GM18951 (cell line): ENCODE results near the gene DEPP1.

ENCODE experiments used
- POLR2A ChIP-seq: IDR thresholded peaks from 4 replicates; pipeline ENCODE4 v1.6.1; 2011; ENCODE audit warnings: mild to moderate bottlenecking; ENCODE audit not compliant: insufficient read length, insufficient read depth; ENCODE audit errors: extremely low read depth
- in situ Hi-C: fragments of 300-500 bp; cut with MboI; formaldehyde crosslinking; loops from one replicate; pipeline ENCODE4 v1.12.0; 2022; ENCODE audit warnings: low sequenced_read_pairs, mixed read lengths, inconsistent platforms; ENCODE audit not compliant: unreplicated experiment

The DEPP1 gene

GRCh38 chr10:44998146-44998631 lies 19.6 kb upstream of the DEPP1 start:
- in situ Hi-C loops: no loop called here
- no peak for TF ChIP-seq POLR2A

- in situ Hi-C loops: no loop called here
- no peak for TF ChIP-seq POLR2A
Measured at GRCh38 chr10:44997105-44997748, 18.6 kb upstream of the DEPP1 start.

GRCh38 chr10:44995914-44996669 lies 17.5 kb upstream of the DEPP1 start:
- in situ Hi-C loops: no loop called here
- TF ChIP-seq POLR2A: no peak

GRCh38 chr10:44995581-44995913 lies 16.9 kb upstream of the DEPP1 start:
- no peak for TF ChIP-seq POLR2A
- in situ Hi-C loops: no loop called here

- in situ Hi-C loops: no loop called here
Measured at GRCh38 chr10:44994752-44995530, 16.3 kb upstream of the DEPP1 start.

GRCh38 chr10:44993922-44994751 lies 15.5 kb upstream of the DEPP1 start:
- in situ Hi-C loops: no loop called here
- TF ChIP-seq POLR2A: no peak

More at GRCh38 chr10:44994752-44995530, 16.3 kb upstream of the DEPP1 start:
- no peak for TF ChIP-seq POLR2A

GRCh38 chr10:44993226-44993921 lies 14.8 kb upstream of the DEPP1 start:
- no peak for TF ChIP-seq POLR2A
- in situ Hi-C loops: no loop called here

- in situ Hi-C loops: no loop called here
- TF ChIP-seq POLR2A: no peak
Measured at GRCh38 chr10:44992732-44993225, 14.2 kb upstream of the DEPP1 start.

GRCh38 chr10:44992070-44992731 lies 13.6 kb upstream of the DEPP1 start:
- in situ Hi-C loops: no loop called here

GRCh38 chr10:44991571-44991970 lies 13.0 kb upstream of the DEPP1 start:
- in situ Hi-C loops: no loop called here
- no peak for TF ChIP-seq POLR2A

More at GRCh38 chr10:44992070-44992731, 13.6 kb upstream of the DEPP1 start:
- TF ChIP-seq POLR2A: no peak

- in situ Hi-C loops: no loop called here
- TF ChIP-seq POLR2A: no peak
Measured at GRCh38 chr10:44990965-44991364, 12.4 kb upstream of the DEPP1 start.

- TF ChIP-seq POLR2A: no peak
- in situ Hi-C loops: no loop called here
Measured at GRCh38 chr10:44990302-44990655, 11.7 kb upstream of the DEPP1 start.
